Measurements from ENCODE around the gene CDH2. TPM values are rescaled to one million over a fixed set of nuclear protein-coding genes. Genes with fewer than 3 reads are reported as not detected.

The CDH2 gene
- total RNA-seq, 1 donor from 2014 or later = 363 TPM

DNA sequence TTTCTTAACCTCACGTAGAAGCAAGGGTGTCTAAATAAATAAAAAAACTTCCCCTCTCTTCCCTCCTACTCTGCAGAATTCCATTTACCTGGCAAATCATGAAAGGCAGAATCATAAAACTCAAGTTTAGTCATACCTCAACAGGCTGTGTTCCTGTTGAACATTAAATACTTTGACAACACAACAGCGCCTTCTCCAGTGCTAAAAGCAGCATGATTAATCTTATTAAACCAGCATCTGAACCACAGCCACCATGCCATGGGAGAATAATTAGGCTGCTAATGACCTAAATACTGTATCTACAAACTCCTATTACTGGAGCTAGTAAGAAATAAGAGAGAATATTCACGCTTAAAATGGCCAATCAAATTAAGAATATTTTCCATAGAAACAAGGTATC, 68.1 kb downstream of the CDH2 start:
- peaks cover 3% of the 10 kb centered on the region for H3K36me3 ChIP-seq (ENCODE audit: insufficient read depth, low read length)
- no peak overlapping the region for H3K4me3 ChIP-seq (ENCODE audit: insufficient read depth, low read depth, low read length)
- no peaks in the 10 kb centered on the region for H3K9me3 Mint-ChIP-seq (ENCODE audit: unreplicated experiment)

DNA sequence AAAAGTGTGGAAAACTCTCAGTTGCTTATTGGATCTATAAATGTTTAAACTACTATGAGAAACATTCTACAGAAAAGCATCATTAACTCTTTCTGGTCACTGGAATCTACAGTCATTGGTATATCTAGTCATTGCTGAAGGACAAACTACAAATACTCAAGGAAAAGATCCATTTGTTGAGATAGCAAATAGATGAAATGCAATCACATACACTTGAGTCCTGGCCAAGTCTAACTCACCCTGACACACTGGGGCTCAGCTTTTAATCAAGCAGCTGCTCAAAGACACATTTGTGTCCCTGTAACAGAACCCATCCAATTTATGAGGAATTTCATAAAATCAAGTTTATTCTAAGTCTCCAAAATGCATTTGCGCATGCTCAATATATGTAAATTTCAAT, 68.7 kb downstream of the CDH2 start:
- Mint-ChIP-seq H3K4me1 (ENCODE audit: low read depth, unreplicated experiment) (peaks cover 61% of the 10 kb centered on the region), H3K36me3 (ENCODE audit: low read depth, unreplicated experiment) (peaks cover 2% of the 10 kb centered on the region), H3K4me3 (ENCODE audit: unreplicated experiment) (no peak overlapping the region), H3K27me3 (ENCODE audit: low read depth, unreplicated experiment) (no peaks in the 10 kb centered on the region), H3K9me3 (ENCODE audit: unreplicated experiment) (no peaks in the 10 kb centered on the region), H3K27ac (ENCODE audit: unreplicated experiment) (no peak overlapping the region)
- DNase-seq (ENCODE audit: low read depth) (no peak), FAIRE-seq (peak; percentile 9)
- H3K27me3 ChIP-seq (ENCODE audit: insufficient read depth, low read length) = no peaks in the 10 kb centered on the region
- TF ChIP-seq, protein P1, sequence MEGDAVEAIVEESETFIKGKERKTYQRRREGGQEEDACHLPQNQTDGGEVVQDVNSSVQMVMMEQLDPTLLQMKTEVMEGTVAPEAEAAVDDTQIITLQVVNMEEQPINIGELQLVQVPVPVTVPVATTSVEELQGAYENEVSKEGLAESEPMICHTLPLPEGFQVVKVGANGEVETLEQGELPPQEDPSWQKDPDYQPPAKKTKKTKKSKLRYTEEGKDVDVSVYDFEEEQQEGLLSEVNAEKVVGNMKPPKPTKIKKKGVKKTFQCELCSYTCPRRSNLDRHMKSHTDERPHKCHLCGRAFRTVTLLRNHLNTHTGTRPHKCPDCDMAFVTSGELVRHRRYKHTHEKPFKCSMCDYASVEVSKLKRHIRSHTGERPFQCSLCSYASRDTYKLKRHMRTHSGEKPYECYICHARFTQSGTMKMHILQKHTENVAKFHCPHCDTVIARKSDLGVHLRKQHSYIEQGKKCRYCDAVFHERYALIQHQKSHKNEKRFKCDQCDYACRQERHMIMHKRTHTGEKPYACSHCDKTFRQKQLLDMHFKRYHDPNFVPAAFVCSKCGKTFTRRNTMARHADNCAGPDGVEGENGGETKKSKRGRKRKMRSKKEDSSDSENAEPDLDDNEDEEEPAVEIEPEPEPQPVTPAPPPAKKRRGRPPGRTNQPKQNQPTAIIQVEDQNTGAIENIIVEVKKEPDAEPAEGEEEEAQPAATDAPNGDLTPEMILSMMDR (IDR thresholded peaks at IDR 0.05; ENCODE audit: insufficient read depth, low read depth, low read length) = no peak
- no peak for TF ChIP-seq EZH2 (IDR thresholded peaks at IDR 0.05; ENCODE audit: insufficient read depth, low read length)
- H3K9ac ChIP-seq (ENCODE audit: low read length) = no peak overlapping the region
- H3K27ac ChIP-seq (ENCODE audit: low read depth, low read length) = peak overlapping the region; percentile 14
- H4K20me1 ChIP-seq (ENCODE audit: insufficient read depth, low read length) = no peaks in the 10 kb centered on the region
- peaks cover 92% of the 10 kb centered on the region for H3K79me2 ChIP-seq (ENCODE audit: insufficient read depth, low read length)
- no peak overlapping the region for H2AFZ ChIP-seq (ENCODE audit: low read depth, low read length)
- H3K9me3 ChIP-seq (ENCODE audit: insufficient read depth, low read depth, low read length) = no peaks in the 10 kb centered on the region
- no peak overlapping the region for H3K4me3 ChIP-seq (ENCODE audit: insufficient read depth, low read depth, low read length)
- H3K4me2 ChIP-seq (ENCODE audit: low read length) = no peak overlapping the region
- peaks cover 49% of the 10 kb centered on the region for H3K4me1 ChIP-seq (ENCODE audit: insufficient read depth, low read length)
- peaks cover 3% of the 10 kb centered on the region for H3K36me3 ChIP-seq (ENCODE audit: insufficient read depth, low read length)

More for the DNA sequence above, 68.1 kb downstream of the CDH2 start:
- peaks cover 55% of the 10 kb centered on the region for H3K4me1 ChIP-seq (ENCODE audit: insufficient read depth, low read length)
- H3K27me3 ChIP-seq (ENCODE audit: insufficient read depth, low read length) = no peaks in the 10 kb centered on the region
- H3K79me2 ChIP-seq (ENCODE audit: insufficient read depth, low read length) = peaks cover 93% of the 10 kb centered on the region
- H3K4me2 ChIP-seq (ENCODE audit: low read length) = peak overlapping the region; percentile 26
- TF ChIP-seq, protein P1 (IDR thresholded peaks at IDR 0.05; ENCODE audit: insufficient read depth, low read depth, low read length) = peak; percentile 25
- no peak for TF ChIP-seq EZH2 (IDR thresholded peaks at IDR 0.05; ENCODE audit: insufficient read depth, low read length)
- H3K9me3 ChIP-seq (ENCODE audit: insufficient read depth, low read depth, low read length) = no peaks in the 10 kb centered on the region
- H3K9ac ChIP-seq (ENCODE audit: low read length) = peak overlapping the region; percentile 44
- Mint-ChIP-seq H3K27me3 (ENCODE audit: low read depth, unreplicated experiment) (no peaks in the 10 kb centered on the region), H3K4me1 (ENCODE audit: low read depth, unreplicated experiment) (peaks cover 66% of the 10 kb centered on the region), H3K4me3 (ENCODE audit: unreplicated experiment) (no peak overlapping the region), H3K27ac (ENCODE audit: unreplicated experiment) (peak overlapping the region; percentile 11), H3K36me3 (ENCODE audit: low read depth, unreplicated experiment) (peaks cover 2% of the 10 kb centered on the region)
- FAIRE-seq = peak; percentile 70
- DNase-seq (ENCODE audit: low read depth) = peak; percentile 60
- peak overlapping the region; percentile 100 for H3K27ac ChIP-seq (ENCODE audit: low read depth, low read length)
- H2AFZ ChIP-seq (ENCODE audit: low read depth, low read length) = no peak overlapping the region
- H4K20me1 ChIP-seq (ENCODE audit: insufficient read depth, low read length) = no peaks in the 10 kb centered on the region

DNA sequence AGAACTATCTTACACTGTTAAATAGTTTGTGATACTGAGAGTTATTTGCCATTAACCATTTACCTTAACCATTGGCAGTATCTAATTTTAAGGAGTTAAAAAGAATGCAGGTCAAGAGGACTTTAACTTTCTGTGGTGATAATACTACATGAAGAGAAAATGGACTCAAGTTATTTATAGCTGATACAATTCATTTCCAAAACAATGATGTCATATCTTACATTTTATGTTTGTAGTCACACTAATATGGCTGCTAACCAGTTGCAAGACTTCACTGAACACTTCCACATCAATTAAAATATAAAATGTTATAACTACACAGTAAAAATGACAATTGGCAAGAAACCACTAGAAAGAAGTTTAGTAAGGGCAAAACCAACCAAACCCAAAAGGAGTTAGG, 77.7 kb downstream of the CDH2 start:
- Histone ChIP-seq H2AFZ (ENCODE audit: low read depth, low read length) (no peak overlapping the region), H4K20me1 (ENCODE audit: insufficient read depth, low read length) (peaks cover 18% of the 10 kb centered on the region), H3K79me2 (ENCODE audit: insufficient read depth, low read length) (peaks cover 92% of the 10 kb centered on the region)

More for the DNA sequence above, 77.7 kb downstream of the CDH2 start:
- H3K27ac Mint-ChIP-seq (ENCODE audit: unreplicated experiment) = no peak overlapping the region
- H3K9me3 Mint-ChIP-seq (ENCODE audit: unreplicated experiment) = no peaks in the 10 kb centered on the region
- Histone ChIP-seq H3K4me1 (ENCODE audit: insufficient read depth, low read length) (peaks cover 4% of the 10 kb centered on the region), H3K36me3 (ENCODE audit: insufficient read depth, low read length) (peaks cover 14% of the 10 kb centered on the region), H3K9ac (ENCODE audit: low read length) (no peak overlapping the region), H3K4me2 (ENCODE audit: low read length) (no peak overlapping the region), H3K27me3 (ENCODE audit: insufficient read depth, low read length) (no peaks in the 10 kb centered on the region), H3K4me3 (ENCODE audit: insufficient read depth, low read depth, low read length) (no peak overlapping the region), H3K9me3 (ENCODE audit: insufficient read depth, low read depth, low read length) (no peaks in the 10 kb centered on the region), H3K27ac (ENCODE audit: low read depth, low read length) (no peak overlapping the region)
- peaks cover 12% of the 10 kb centered on the region for H3K4me1 Mint-ChIP-seq (ENCODE audit: low read depth, unreplicated experiment)
- H3K36me3 Mint-ChIP-seq (ENCODE audit: low read depth, unreplicated experiment) = peaks cover 18% of the 10 kb centered on the region
- H3K27me3 Mint-ChIP-seq (ENCODE audit: low read depth, unreplicated experiment) = no peaks in the 10 kb centered on the region
- FAIRE-seq = no peak
- no peak for TF ChIP-seq EZH2 (IDR thresholded peaks at IDR 0.05; ENCODE audit: insufficient read depth, low read length)
- TF ChIP-seq, protein P1 (IDR thresholded peaks at IDR 0.05; ENCODE audit: insufficient read depth, low read depth, low read length) = no peak
- DNase-seq (ENCODE audit: low read depth) = no peak
- no peak overlapping the region for H3K4me3 Mint-ChIP-seq (ENCODE audit: unreplicated experiment)
